Measurements from ENCODE around the gene IL12RB1. TPM values are rescaled to one million over a fixed set of nuclear protein-coding genes. Genes with fewer than 3 reads are reported as not detected.

IL12RB1 gene
- total RNA-seq, 5 donors from 2014 or later (not counting 1 experiment from before 2014, with no cell fraction given), result 26.3 to 45.2 (median 39.3) TPM

DNA sequence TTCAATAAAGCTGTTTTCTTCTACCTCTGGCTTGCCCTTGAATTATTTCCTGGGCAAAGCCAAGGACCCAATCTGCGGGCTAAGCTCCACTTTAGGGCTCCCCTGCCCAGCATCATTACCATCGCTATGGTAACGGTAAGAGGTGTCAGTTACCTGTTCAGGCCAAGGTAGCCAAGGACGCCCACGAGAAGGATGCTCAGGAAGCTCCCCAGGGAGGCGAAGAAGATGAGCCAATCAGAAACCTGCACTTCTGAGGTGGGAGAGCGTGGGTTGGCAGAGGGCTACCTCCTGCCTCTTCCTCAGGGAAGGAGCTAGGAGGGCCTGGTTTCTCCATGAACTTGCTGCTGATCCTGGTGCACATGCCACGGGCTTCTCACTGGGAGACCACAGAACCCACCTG, 24.7 kb downstream of the IL12RB1 start:
- WGBS (ENCODE audit: insufficient coverage), result 88% methylated on average over 7 of the region's 8 CpGs
- Histone ChIP-seq H3K27ac (ENCODE audit: low read length) (no peak overlapping the region), H3K4me1 (ENCODE audit: control insufficient read depth in 1 of 2, extremely low read depth in 1 of 2, insufficient read depth in 2 of 2, low read length in 2 of 2) (peaks cover 0 to 18% of the 10 kb centered on the region in 2 experiments), H3K4me3 (ENCODE audit: control insufficient read depth in 1 of 2, extremely low read depth in 1 of 2, low read length in 1 of 2) (no peak overlapping the region), H3K9me3 (no peaks in the 10 kb centered on the region), H3K36me3 (ENCODE audit: control insufficient read depth in 2 of 2, extremely low read depth in 1 of 2, insufficient read depth in 1 of 2, low read length in 1 of 2) (peaks cover 9 to 41% of the 10 kb centered on the region in 2 donors), H3K27me3 (replicated peaks in 1 of 2; ENCODE audit: control insufficient read depth in 2 of 2, extremely low read depth in 1 of 2, insufficient read depth in 2 of 2, low read length in 1 of 2) (no peaks in the 10 kb centered on the region)
- no peak for ATAC-seq (replicated peaks in 1 of 4)
- H3K27me3 Mint-ChIP-seq, result no peaks in the 10 kb centered on the region
- no peaks in the 10 kb centered on the region for H3K9me3 Mint-ChIP-seq
- no peak for DNase-seq
- H3K36me3 Mint-ChIP-seq, result peaks cover 26% of the 10 kb centered on the region
- ChIA-PET CTCF (no interaction called here), POLR2A (interaction anchor here in 1 of 2 donors (0.5 kb wide), 1 partner anchor 38 kb away, joined by 3 read pairs; no protein-coding TSS in a partner anchor)
- no peak overlapping the region for H3K4me3 Mint-ChIP-seq
- H3K4me1 Mint-ChIP-seq, result peaks cover 11% of the 10 kb centered on the region in 3 donors
- H3K27ac Mint-ChIP-seq, result no peak overlapping the region

DNA sequence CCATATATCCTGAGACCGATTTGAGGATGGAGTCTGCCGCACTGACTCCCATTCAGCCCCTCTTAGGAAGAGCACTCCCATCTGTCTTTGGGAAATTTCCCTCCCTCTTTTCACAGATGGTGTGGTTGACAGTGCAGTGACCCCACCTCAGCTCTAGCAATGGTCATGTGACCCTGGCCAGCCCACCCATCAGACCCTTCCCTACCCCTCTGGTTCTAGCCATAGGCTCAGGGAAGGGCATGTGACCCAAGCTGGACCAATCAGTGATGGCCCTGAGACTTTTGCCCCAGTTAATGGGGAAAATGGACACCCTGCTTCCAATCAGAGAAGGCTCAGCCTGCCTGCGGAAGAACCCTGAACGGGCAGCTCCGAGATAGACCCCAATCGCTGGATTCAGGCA, 26.3 kb downstream of the IL12RB1 start:
- Mint-ChIP-seq H3K4me1 (peaks cover 11% of the 10 kb centered on the region in 3 donors), H3K27me3 (no peaks in the 10 kb centered on the region), H3K9me3 (no peaks in the 10 kb centered on the region), H3K27ac (no peak overlapping the region), H3K36me3 (peaks cover 26% of the 10 kb centered on the region), H3K4me3 (no peak overlapping the region)
- POLR2A ChIA-PET, result no interaction called here
- ATAC-seq (replicated peaks in 1 of 4) (no peak), DNase-seq (no peak)
- Histone ChIP-seq H3K9me3 (no peaks in the 10 kb centered on the region), H3K4me1 (ENCODE audit: control insufficient read depth in 1 of 2, extremely low read depth in 1 of 2, insufficient read depth in 2 of 2, low read length in 2 of 2) (peaks cover 0 to 18% of the 10 kb centered on the region in 2 experiments), H3K27me3 (replicated peaks in 1 of 2; ENCODE audit: control insufficient read depth in 2 of 2, extremely low read depth in 1 of 2, insufficient read depth in 2 of 2, low read length in 1 of 2) (no peaks in the 10 kb centered on the region), H3K36me3 (ENCODE audit: control insufficient read depth in 2 of 2, extremely low read depth in 1 of 2, insufficient read depth in 1 of 2, low read length in 1 of 2) (peaks cover 4 to 36% of the 10 kb centered on the region in 2 donors), H3K27ac (ENCODE audit: low read length) (no peak overlapping the region), H3K4me3 (ENCODE audit: control insufficient read depth in 1 of 2, extremely low read depth in 1 of 2, low read length in 1 of 2) (no peak overlapping the region)
- WGBS (ENCODE audit: insufficient coverage), result 93% methylated on average over 3 of the region's 6 CpGs
- CTCF ChIA-PET, result interaction anchor here in 1 of 2 donors (1.3 to 1.6 kb wide), 2 partner anchors 53 to 122 kb away, joined by 3 to 8 read pairs; no protein-coding TSS in a partner anchor

DNA sequence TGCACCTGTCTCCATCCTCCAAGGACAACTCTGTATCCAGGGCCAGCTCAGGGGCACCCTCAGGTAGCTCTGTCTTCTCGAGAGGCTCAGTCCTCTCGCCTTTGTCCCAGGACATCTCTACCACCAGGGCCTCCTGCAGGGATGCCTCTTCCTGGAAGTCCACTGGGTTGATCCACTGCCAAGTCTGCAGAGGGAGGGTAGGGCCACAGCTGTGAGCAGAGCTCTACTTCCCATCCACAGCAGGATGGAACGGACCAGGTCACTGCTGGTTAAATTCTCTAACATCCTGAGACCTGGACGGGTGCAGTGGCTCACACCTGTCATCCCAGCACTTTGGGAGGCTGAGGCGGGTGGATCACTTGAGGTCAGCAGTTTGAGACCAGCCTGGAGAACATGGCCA, 26.8 kb downstream of the IL12RB1 start:
- H3K4me3 ChIP-seq (ENCODE audit: control insufficient read depth in 1 of 2, extremely low read depth in 1 of 2, low read length in 1 of 2), result no peak overlapping the region
- WGBS (ENCODE audit: insufficient coverage), result 100% methylated on average over 4 of the region's 5 CpGs
- H3K27ac ChIP-seq (ENCODE audit: low read length), result no peak overlapping the region
- no peaks in the 10 kb centered on the region for H3K9me3 ChIP-seq
- no peak overlapping the region for H3K4me3 Mint-ChIP-seq
- no peak overlapping the region for H3K27ac Mint-ChIP-seq
- H3K36me3 ChIP-seq (ENCODE audit: control insufficient read depth in 2 of 2, extremely low read depth in 1 of 2, insufficient read depth in 1 of 2, low read length in 1 of 2), result peaks cover 4 to 32% of the 10 kb centered on the region in 2 donors
- DNase-seq, result no peak
- no peak for ATAC-seq (replicated peaks in 1 of 4)
- ChIA-PET CTCF (interaction anchor here in 1 of 2 donors (0.6 to 1.6 kb wide), 3 partner anchors 53 to 201 kb away, joined by 3 to 8 read pairs (median 6); no protein-coding TSS in a partner anchor), POLR2A (no interaction called here)
- peaks cover 0 to 18% of the 10 kb centered on the region in 2 experiments for H3K4me1 ChIP-seq (ENCODE audit: control insufficient read depth in 1 of 2, extremely low read depth in 1 of 2, insufficient read depth in 2 of 2, low read length in 2 of 2)
- peaks cover 11% of the 10 kb centered on the region in 3 donors for H3K4me1 Mint-ChIP-seq
- no peaks in the 10 kb centered on the region for H3K27me3 Mint-ChIP-seq
- H3K36me3 Mint-ChIP-seq, result peaks cover 22% of the 10 kb centered on the region
- no peaks in the 10 kb centered on the region for H3K27me3 ChIP-seq (replicated peaks in 1 of 2; ENCODE audit: control insufficient read depth in 2 of 2, extremely low read depth in 1 of 2, insufficient read depth in 2 of 2, low read length in 1 of 2)
- H3K9me3 Mint-ChIP-seq, result no peaks in the 10 kb centered on the region

DNA sequence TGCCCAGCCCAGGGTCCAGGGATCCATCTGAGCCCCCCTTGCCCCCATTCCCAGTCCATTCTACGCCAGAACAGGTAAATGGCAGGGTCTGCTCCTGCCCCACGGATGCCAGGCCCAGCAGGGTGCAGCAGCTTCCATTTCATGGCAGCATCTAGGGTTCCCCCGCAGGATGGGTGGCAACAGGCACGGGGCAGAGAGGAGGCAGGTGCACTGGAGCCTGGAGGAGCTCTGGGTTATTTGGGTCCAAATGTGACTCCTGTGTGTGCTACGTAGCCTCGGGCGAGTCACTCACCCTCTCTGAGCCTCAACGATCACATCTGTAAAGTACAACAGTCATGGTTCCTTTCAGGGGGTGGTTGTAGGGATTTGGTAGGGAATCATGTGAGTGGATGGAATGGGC, 27.4 kb downstream of the IL12RB1 start:
- CTCF ChIA-PET, result interaction anchor here (0.5 to 1.1 kb wide), 6 partner anchors 44 to 860 kb away, joined by 3 to 6 read pairs (median 4); partner anchors contain the start of genes ARRDC2 (in 1 of the 2) and COPE (in 1 of the 2)
- Mint-ChIP-seq H3K4me3 (no peak overlapping the region), H3K9me3 (no peaks in the 10 kb centered on the region), H3K36me3 (peaks cover 19% of the 10 kb centered on the region), H3K27ac (no peak overlapping the region), H3K4me1 (peaks cover 11% of the 10 kb centered on the region in 3 donors), H3K27me3 (no peaks in the 10 kb centered on the region)
- Histone ChIP-seq H3K4me1 (ENCODE audit: control insufficient read depth in 1 of 2, extremely low read depth in 1 of 2, insufficient read depth in 2 of 2, low read length in 2 of 2) (peaks cover 0 to 18% of the 10 kb centered on the region in 2 experiments), H3K36me3 (ENCODE audit: control insufficient read depth in 2 of 2, extremely low read depth in 1 of 2, insufficient read depth in 1 of 2, low read length in 1 of 2) (peaks cover 4 to 32% of the 10 kb centered on the region in 2 donors), H3K27me3 (replicated peaks in 1 of 2; ENCODE audit: control insufficient read depth in 2 of 2, extremely low read depth in 1 of 2, insufficient read depth in 2 of 2, low read length in 1 of 2) (no peaks in the 10 kb centered on the region), H3K9me3 (no peaks in the 10 kb centered on the region), H3K27ac (ENCODE audit: low read length) (no peak overlapping the region), H3K4me3 (ENCODE audit: control insufficient read depth in 1 of 2, extremely low read depth in 1 of 2, low read length in 1 of 2) (no peak overlapping the region)
- DNase-seq (no peak), ATAC-seq (replicated peaks in 1 of 4) (no peak)
- WGBS (ENCODE audit: insufficient coverage), result 50% methylated on average over 2 of the region's 8 CpGs
- POLR2A ChIA-PET, result no interaction called here

DNA sequence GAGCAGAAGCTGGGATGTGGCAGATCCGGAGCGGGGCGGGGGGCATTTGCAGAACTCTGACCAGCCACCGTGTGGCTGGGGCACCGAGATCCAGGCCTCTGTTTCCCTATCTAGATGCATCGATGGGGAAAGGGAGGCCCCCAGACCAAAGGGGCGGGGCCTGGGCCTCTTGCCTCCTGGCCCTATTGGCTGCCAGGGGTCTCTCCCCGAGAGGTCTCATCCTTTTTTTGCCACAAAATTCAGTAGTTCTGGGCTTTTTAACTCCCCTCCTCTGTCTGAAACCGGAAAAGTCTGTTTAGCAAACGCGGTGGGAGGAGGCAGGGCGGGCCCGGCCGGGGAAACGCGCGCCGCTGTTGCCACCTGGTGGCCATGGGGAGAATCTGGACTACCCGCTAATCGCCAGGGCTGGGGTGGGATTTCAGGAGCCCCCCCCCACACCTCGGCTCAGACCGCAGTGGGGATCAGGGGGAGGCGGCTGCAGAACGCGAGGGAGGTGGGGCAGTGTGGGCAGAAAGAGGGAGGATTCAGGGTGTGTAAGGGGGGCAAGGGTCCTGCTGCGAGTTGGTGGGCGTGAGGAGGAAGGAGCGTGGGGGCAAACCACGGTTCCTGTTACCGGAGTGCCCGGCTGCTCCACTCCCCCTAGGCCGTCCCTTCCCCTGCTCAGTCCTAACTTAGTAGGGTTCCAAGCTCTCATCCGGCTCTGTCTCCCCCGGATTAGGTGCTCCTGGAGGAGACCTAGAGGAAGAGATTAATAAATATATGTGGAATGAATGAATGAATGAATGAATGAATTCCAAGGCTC, 28.3 kb downstream of the IL12RB1 start:
- H3K27me3 Mint-ChIP-seq, result no peaks in the 10 kb centered on the region
- CTCF ChIA-PET, result interaction anchor here (0.6 to 1.7 kb wide), 8 partner anchors 41 to 861 kb away, joined by 3 to 7 read pairs (median 4); partner anchors contain the start of genes ARRDC2 (in 1 of the 2) and COPE (in 1 of the 2)

DNA sequence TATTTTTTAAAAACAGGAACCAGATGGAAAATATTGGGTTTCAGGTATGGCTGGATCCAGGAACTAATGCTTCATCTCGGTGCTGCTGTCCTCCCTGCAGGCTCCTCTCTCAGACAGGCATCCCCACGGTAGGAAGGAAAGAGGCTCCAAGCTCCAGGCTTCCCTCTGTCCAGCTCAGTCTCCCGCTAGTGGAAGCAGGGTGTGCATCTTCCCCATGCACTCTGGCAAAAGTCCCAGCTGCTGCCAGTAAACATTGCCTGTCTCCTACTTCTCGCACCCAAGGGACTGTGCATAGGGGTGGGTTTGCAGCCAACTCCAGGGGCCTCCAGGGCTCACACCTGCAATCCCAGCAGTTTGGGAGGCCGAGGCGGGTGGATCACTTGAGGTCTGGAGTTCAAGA, 29.2 kb downstream of the IL12RB1 start:
- Mint-ChIP-seq H3K27me3 (no peaks in the 10 kb centered on the region), H3K4me1 (peaks cover 15 to 23% (median 21%) of the 10 kb centered on the region in 3 donors), H3K27ac (peak overlapping the region; percentile 79 to 82), H3K9me3 (no peaks in the 10 kb centered on the region), H3K36me3 (peaks cover 14% of the 10 kb centered on the region), H3K4me3 (peak overlapping the region in 1 of 3 donors; percentile 33)
- 86% methylated on average over 6 of the region's 6 CpGs for WGBS (ENCODE audit: insufficient coverage)
- ATAC-seq (replicated peaks in 1 of 4), result no peak
- Histone ChIP-seq H3K27ac (ENCODE audit: low read length) (peak overlapping the region; percentile 71), H3K4me3 (ENCODE audit: control insufficient read depth in 1 of 2, extremely low read depth in 1 of 2, low read length in 1 of 2) (no peak overlapping the region), H3K27me3 (replicated peaks in 1 of 2; ENCODE audit: control insufficient read depth in 2 of 2, extremely low read depth in 1 of 2, insufficient read depth in 2 of 2, low read length in 1 of 2) (no peaks in the 10 kb centered on the region), H3K4me1 (ENCODE audit: control insufficient read depth in 1 of 2, extremely low read depth in 1 of 2, insufficient read depth in 2 of 2, low read length in 2 of 2) (peaks cover 2 to 22% of the 10 kb centered on the region in 2 experiments), H3K9me3 (no peaks in the 10 kb centered on the region), H3K36me3 (ENCODE audit: control insufficient read depth in 2 of 2, extremely low read depth in 1 of 2, insufficient read depth in 1 of 2, low read length in 1 of 2) (peaks cover 4 to 28% of the 10 kb centered on the region in 2 donors)
- POLR2A ChIA-PET, result no interaction called here
- no peak for DNase-seq
- CTCF ChIA-PET, result interaction anchor here (0.7 to 1.7 kb wide), 3 partner anchors 47 to 51 kb away, joined by 3 to 6 read pairs (median 3); no protein-coding TSS in a partner anchor

More for the DNA sequence above, 28.3 kb downstream of the IL12RB1 start:
- no peaks in the 10 kb centered on the region for H3K27me3 ChIP-seq (replicated peaks in 1 of 2; ENCODE audit: control insufficient read depth in 2 of 2, extremely low read depth in 1 of 2, insufficient read depth in 2 of 2, low read length in 1 of 2)
- 12% methylated on average over 12 of the region's 34 CpGs for WGBS (ENCODE audit: insufficient coverage)
- no peaks in the 10 kb centered on the region for H3K9me3 ChIP-seq
- H3K4me1 ChIP-seq (ENCODE audit: control insufficient read depth in 1 of 2, extremely low read depth in 1 of 2, insufficient read depth in 2 of 2, low read length in 2 of 2), result peaks cover 2 to 22% of the 10 kb centered on the region in 2 experiments
- H3K27ac ChIP-seq (ENCODE audit: low read length), result peak overlapping the region; percentile 71
- peak; percentile 66 to 90 (median 79) for DNase-seq
- Mint-ChIP-seq H3K36me3 (peaks cover 17% of the 10 kb centered on the region), H3K9me3 (no peaks in the 10 kb centered on the region), H3K4me3 (peak overlapping the region in 2 of 3 donors; percentile 2 to 33), H3K4me1 (peaks cover 15 to 17% (median 15%) of the 10 kb centered on the region in 3 donors), H3K27ac (peak overlapping the region; percentile 79 to 82)
- peaks cover 4 to 28% of the 10 kb centered on the region in 2 donors for H3K36me3 ChIP-seq (ENCODE audit: control insufficient read depth in 2 of 2, extremely low read depth in 1 of 2, insufficient read depth in 1 of 2, low read length in 1 of 2)
- peak overlapping the region in 1 of 2 donors; percentile 19 for H3K4me3 ChIP-seq (ENCODE audit: control insufficient read depth in 1 of 2, extremely low read depth in 1 of 2, low read length in 1 of 2)
- peak; percentile 90 to 95 (median 92) for ATAC-seq (replicated peaks in 1 of 4)
- POLR2A ChIA-PET, result no interaction called here

Measured in T-cell (primary cell).